Measurements from ENCODE around the gene FAM131C.

Gene FAM131C

GRCh38 chr1:16091296-16091695, 17.8 kb upstream of the FAM131C start:
- H3K4me3 ChIP-seq (ENCODE audit: insufficient read depth in 1 of 2, low read depth in 1 of 2, low read length in 2 of 2): no peak overlapping the region
- no peak overlapping the region for H2BK5ac ChIP-seq (ENCODE audit: low read depth, low read length, poor library complexity, severe bottlenecking)
- no peak overlapping the region for H4K91ac ChIP-seq (ENCODE audit: low read length)
- H3K79me1 ChIP-seq (replicated peaks; ENCODE audit: low read length, poor library complexity, severe bottlenecking): no peaks in the 10 kb centered on the region
- H3K36me3 ChIP-seq (ENCODE audit: control insufficient read depth in 1 of 2, insufficient read depth in 2 of 2, low read depth in 1 of 2, low read length in 2 of 2): no peaks in the 10 kb centered on the region
- no peak overlapping the region for H2AK5ac ChIP-seq (ENCODE audit: low read length, severe bottlenecking)
- H3K4me1 ChIP-seq (ENCODE audit: control insufficient read depth, insufficient read depth, low read depth, low read length): peaks cover 25% of the 10 kb centered on the region
- H2BK15ac ChIP-seq (ENCODE audit: low read depth, poor library complexity, severe bottlenecking): no peak overlapping the region
- H3K4me2 ChIP-seq (ENCODE audit: low read length, poor library complexity, severe bottlenecking): no peak overlapping the region
- no peak overlapping the region for H2BK120ac ChIP-seq (ENCODE audit: low read depth, low read length)
- H2AFZ ChIP-seq (ENCODE audit: low read depth, low read length): no peak overlapping the region
- H3K27ac ChIP-seq (ENCODE audit: low read length, poor library complexity, severe bottlenecking): no peak overlapping the region
- peaks cover 0 to 63% of the 10 kb centered on the region in 2 experiments for H3K27me3 ChIP-seq (ENCODE audit: control insufficient read depth in 1 of 2, insufficient read depth in 1 of 2, low read length in 2 of 2)
- no peak overlapping the region for H3K18ac ChIP-seq (ENCODE audit: low read depth in 1 of 2, low read length in 2 of 2)
- H3K9ac ChIP-seq (ENCODE audit: low read length): no peak overlapping the region
- no peak overlapping the region for H3K23ac ChIP-seq (ENCODE audit: low read length in 2 of 2)
- H3K14ac ChIP-seq (ENCODE audit: low read length in 2 of 2): no peak overlapping the region
- no peaks in the 10 kb centered on the region for H3K9me3 ChIP-seq (ENCODE audit: control insufficient read depth, low read length)
- no peak for DNase-seq
- no peak overlapping the region for H2BK12ac ChIP-seq (ENCODE audit: low read length in 2 of 2)
- H3K4ac ChIP-seq (ENCODE audit: low read depth in 1 of 2, low read length in 2 of 2): no peak overlapping the region
- no peak overlapping the region for H4K8ac ChIP-seq (ENCODE audit: low read length)
- 95% methylated on average over 8 of the region's 8 CpGs for WGBS

DNA sequence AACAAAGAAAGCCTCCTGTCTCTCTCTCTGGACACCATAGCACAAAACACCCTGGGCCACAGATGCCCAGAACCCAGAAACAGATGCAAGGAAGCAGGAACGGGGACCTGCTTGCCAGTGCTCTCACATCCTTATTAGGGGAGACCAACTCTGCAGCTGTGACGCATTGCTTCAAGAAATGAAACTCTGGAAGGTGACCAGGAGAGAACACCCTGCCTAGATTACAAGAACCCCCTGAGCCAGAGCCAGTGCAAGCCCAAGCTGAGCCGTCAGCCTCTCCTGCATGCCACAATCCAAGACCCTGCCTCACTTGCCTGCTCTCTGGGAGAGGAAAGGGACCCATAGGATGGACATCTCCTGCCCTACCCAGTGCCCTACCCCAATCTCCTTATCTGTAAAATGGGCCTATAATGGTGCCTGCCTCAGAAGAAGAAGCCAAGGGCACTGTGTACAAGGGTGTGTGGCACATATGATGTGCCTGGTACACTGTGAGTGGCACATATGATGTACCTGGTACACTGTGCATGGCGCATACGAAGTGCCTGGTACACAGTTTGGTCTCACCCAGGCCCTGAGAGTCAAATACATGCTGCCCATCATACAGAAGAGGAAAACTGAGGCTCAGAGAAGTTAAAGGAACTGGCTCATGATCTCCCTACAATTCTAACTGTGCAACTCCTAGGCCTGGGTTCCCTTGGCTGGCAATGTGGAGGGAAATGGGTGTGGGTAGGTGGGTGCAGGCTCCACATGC, 16.8 kb upstream of the FAM131C start:
- Histone ChIP-seq H2BK12ac (ENCODE audit: low read length in 2 of 2) (no peak overlapping the region), H2BK15ac (ENCODE audit: low read depth, poor library complexity, severe bottlenecking) (no peak overlapping the region), H4K8ac (ENCODE audit: low read length) (no peak overlapping the region), H3K4ac (ENCODE audit: low read depth in 1 of 2, low read length in 2 of 2) (no peak overlapping the region), H2BK120ac (ENCODE audit: low read depth, low read length) (no peak overlapping the region), H3K14ac (ENCODE audit: low read length in 2 of 2) (no peak overlapping the region), H3K4me1 (ENCODE audit: control insufficient read depth, insufficient read depth, low read depth, low read length) (peaks cover 25% of the 10 kb centered on the region), H2AFZ (ENCODE audit: low read depth, low read length) (no peak overlapping the region), H2BK5ac (ENCODE audit: low read depth, low read length, poor library complexity, severe bottlenecking) (no peak overlapping the region), H3K9ac (ENCODE audit: low read length) (no peak overlapping the region), H3K79me1 (replicated peaks; ENCODE audit: low read length, poor library complexity, severe bottlenecking) (no peaks in the 10 kb centered on the region), H4K91ac (ENCODE audit: low read length) (no peak overlapping the region), H2AK5ac (ENCODE audit: low read length, severe bottlenecking) (no peak overlapping the region), H3K4me3 (ENCODE audit: insufficient read depth in 1 of 2, low read depth in 1 of 2, low read length in 2 of 2) (no peak overlapping the region), H3K23ac (ENCODE audit: low read length in 2 of 2) (no peak overlapping the region), H3K27me3 (ENCODE audit: control insufficient read depth in 1 of 2, insufficient read depth in 1 of 2, low read length in 2 of 2) (peaks cover 0 to 54% of the 10 kb centered on the region in 2 experiments), H3K9me3 (ENCODE audit: control insufficient read depth, low read length) (no peaks in the 10 kb centered on the region), H3K18ac (ENCODE audit: low read depth in 1 of 2, low read length in 2 of 2) (no peak overlapping the region), H3K27ac (ENCODE audit: low read length, poor library complexity, severe bottlenecking) (no peak overlapping the region), H3K4me2 (ENCODE audit: low read length, poor library complexity, severe bottlenecking) (no peak overlapping the region), H3K36me3 (ENCODE audit: control insufficient read depth in 1 of 2, insufficient read depth in 2 of 2, low read depth in 1 of 2, low read length in 2 of 2) (no peaks in the 10 kb centered on the region)
- no peak for DNase-seq
- WGBS: 92% methylated on average over 5 of the region's 5 CpGs

DNA sequence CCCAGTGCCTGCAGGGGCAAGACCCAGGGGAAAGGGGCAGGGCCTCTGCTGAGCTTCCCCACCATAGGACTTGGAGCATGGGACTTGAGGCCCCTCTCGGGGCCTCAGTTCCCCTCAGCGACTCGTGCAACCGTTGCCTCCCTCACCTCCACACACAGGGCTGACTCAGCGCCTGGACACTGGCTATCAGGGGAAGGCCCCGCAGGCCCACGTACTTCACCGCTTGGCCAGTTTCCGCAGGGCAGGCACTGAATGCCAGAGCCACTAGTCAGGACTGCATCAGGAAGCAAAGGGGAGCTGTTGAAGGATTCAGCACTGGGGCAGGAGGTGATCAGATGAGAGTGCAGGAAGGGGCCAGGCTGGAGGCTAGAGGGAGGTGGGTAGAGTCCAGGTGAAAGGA, 15.5 kb upstream of the FAM131C start:
- H3K18ac ChIP-seq (ENCODE audit: low read depth in 1 of 2, low read length in 2 of 2): peak overlapping the region in 1 of 2 experiments; percentile 32
- H3K9me3 ChIP-seq (ENCODE audit: control insufficient read depth, low read length): no peaks in the 10 kb centered on the region
- H3K23ac ChIP-seq (ENCODE audit: low read length in 2 of 2): no peak overlapping the region
- no peaks in the 10 kb centered on the region for H3K36me3 ChIP-seq (ENCODE audit: control insufficient read depth in 1 of 2, insufficient read depth in 2 of 2, low read depth in 1 of 2, low read length in 2 of 2)
- no peak overlapping the region for H3K4me2 ChIP-seq (ENCODE audit: low read length, poor library complexity, severe bottlenecking)
- no peak overlapping the region for H2AFZ ChIP-seq (ENCODE audit: low read depth, low read length)
- peak overlapping the region; percentile 14 for H3K27ac ChIP-seq (ENCODE audit: low read length, poor library complexity, severe bottlenecking)
- peak overlapping the region; percentile 43 for H4K91ac ChIP-seq (ENCODE audit: low read length)
- H3K9ac ChIP-seq (ENCODE audit: low read length): no peak overlapping the region
- DNase-seq: peak; percentile 72
- H3K27me3 ChIP-seq (ENCODE audit: control insufficient read depth in 1 of 2, insufficient read depth in 1 of 2, low read length in 2 of 2): peaks cover 0 to 42% of the 10 kb centered on the region in 2 experiments
- H3K4ac ChIP-seq (ENCODE audit: low read depth in 1 of 2, low read length in 2 of 2): no peak overlapping the region
- H2BK12ac ChIP-seq (ENCODE audit: low read length in 2 of 2): no peak overlapping the region
- H2BK5ac ChIP-seq (ENCODE audit: low read depth, low read length, poor library complexity, severe bottlenecking): no peak overlapping the region
- H3K4me1 ChIP-seq (ENCODE audit: control insufficient read depth, insufficient read depth, low read depth, low read length): peaks cover 23% of the 10 kb centered on the region
- H2AK5ac ChIP-seq (ENCODE audit: low read length, severe bottlenecking): peak overlapping the region; percentile 34
- H3K14ac ChIP-seq (ENCODE audit: low read length in 2 of 2): no peak overlapping the region
- no peak overlapping the region for H3K4me3 ChIP-seq (ENCODE audit: insufficient read depth in 1 of 2, low read depth in 1 of 2, low read length in 2 of 2)
- WGBS: 46% methylated on average over 9 of the region's 9 CpGs
- H4K8ac ChIP-seq (ENCODE audit: low read length): no peak overlapping the region
- no peaks in the 10 kb centered on the region for H3K79me1 ChIP-seq (replicated peaks; ENCODE audit: low read length, poor library complexity, severe bottlenecking)
- H2BK120ac ChIP-seq (ENCODE audit: low read depth, low read length): no peak overlapping the region
- H2BK15ac ChIP-seq (ENCODE audit: low read depth, poor library complexity, severe bottlenecking): no peak overlapping the region

DNA sequence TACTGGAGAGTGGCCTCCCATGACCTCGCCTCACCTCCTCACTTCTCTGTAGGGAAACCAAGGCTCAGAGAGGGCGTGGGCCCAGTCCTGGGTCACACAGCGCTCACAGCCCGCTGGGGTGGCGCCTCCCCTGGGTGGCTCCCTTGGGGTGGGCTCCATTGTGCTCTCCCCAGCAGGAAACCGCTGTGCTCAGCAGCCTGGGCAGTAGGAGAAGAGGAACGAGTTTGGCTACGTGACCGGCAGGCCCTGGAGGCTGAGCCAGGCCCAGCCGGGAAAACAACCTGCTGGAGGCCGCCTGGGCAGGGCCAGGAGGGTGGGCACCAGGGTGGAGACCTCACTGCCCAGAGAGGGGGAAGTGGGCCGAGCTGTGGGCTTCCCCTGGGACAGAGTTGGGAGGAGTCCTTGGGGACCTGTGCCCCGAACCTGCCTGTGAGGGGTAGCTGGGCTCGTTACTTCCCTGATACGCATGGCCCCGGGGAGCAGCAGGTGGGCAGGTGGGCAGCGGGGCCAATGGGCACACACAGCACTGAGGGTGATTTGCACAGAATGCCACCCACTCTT, 15.0 kb upstream of the FAM131C start:
- H3K4me3 ChIP-seq (ENCODE audit: insufficient read depth in 1 of 2, low read depth in 1 of 2, low read length in 2 of 2): no peak overlapping the region
- H3K27me3 ChIP-seq (ENCODE audit: control insufficient read depth in 1 of 2, insufficient read depth in 1 of 2, low read length in 2 of 2): peaks cover 0 to 37% of the 10 kb centered on the region in 2 experiments
- H2BK15ac ChIP-seq (ENCODE audit: low read depth, poor library complexity, severe bottlenecking): no peak overlapping the region
- H3K9ac ChIP-seq (ENCODE audit: low read length): no peak overlapping the region
- H3K4me1 ChIP-seq (ENCODE audit: control insufficient read depth, insufficient read depth, low read depth, low read length): peaks cover 23% of the 10 kb centered on the region
- H3K14ac ChIP-seq (ENCODE audit: low read length in 2 of 2): peak overlapping the region in 1 of 2 experiments; percentile 30
- no peak overlapping the region for H3K23ac ChIP-seq (ENCODE audit: low read length in 2 of 2)
- H2AK5ac ChIP-seq (ENCODE audit: low read length, severe bottlenecking): peak overlapping the region; percentile 34
- H3K4ac ChIP-seq (ENCODE audit: low read depth in 1 of 2, low read length in 2 of 2): no peak overlapping the region
- H3K4me2 ChIP-seq (ENCODE audit: low read length, poor library complexity, severe bottlenecking): no peak overlapping the region
- peak overlapping the region in 1 of 2 experiments; percentile 32 for H3K18ac ChIP-seq (ENCODE audit: low read depth in 1 of 2, low read length in 2 of 2)
- H4K8ac ChIP-seq (ENCODE audit: low read length): no peak overlapping the region
- no peak for DNase-seq
- H3K9me3 ChIP-seq (ENCODE audit: control insufficient read depth, low read length): no peaks in the 10 kb centered on the region
- peak overlapping the region; percentile 14 for H3K27ac ChIP-seq (ENCODE audit: low read length, poor library complexity, severe bottlenecking)
- peak overlapping the region in 1 of 2 experiments; percentile 38 for H2BK12ac ChIP-seq (ENCODE audit: low read length in 2 of 2)
- no peak overlapping the region for H2AFZ ChIP-seq (ENCODE audit: low read depth, low read length)
- H4K91ac ChIP-seq (ENCODE audit: low read length): peak overlapping the region; percentile 43
- no peak overlapping the region for H2BK5ac ChIP-seq (ENCODE audit: low read depth, low read length, poor library complexity, severe bottlenecking)
- H2BK120ac ChIP-seq (ENCODE audit: low read depth, low read length): no peak overlapping the region
- WGBS: 92% methylated on average over 17 of the region's 17 CpGs
- H3K79me1 ChIP-seq (replicated peaks; ENCODE audit: low read length, poor library complexity, severe bottlenecking): no peaks in the 10 kb centered on the region
- no peaks in the 10 kb centered on the region for H3K36me3 ChIP-seq (ENCODE audit: control insufficient read depth in 1 of 2, insufficient read depth in 2 of 2, low read depth in 1 of 2, low read length in 2 of 2)
